ENCODE results near the gene IL6R. TPM values are rescaled to one million over a fixed set of nuclear protein-coding genes. Genes with fewer than 3 reads are reported as not detected.

Gene IL6R
- total RNA-seq, 1 donor from 2014 or later, result 12.7 TPM

GRCh38 chr1:154425172-154425571 is 20.0 kb downstream of the IL6R start:
- DNase-seq (ENCODE audit: low read depth in 2 of 2), result no peak

- DNase-seq (ENCODE audit: low read depth in 2 of 2), result peak in 1 of 2 donors; percentile 19
Measured at GRCh38 chr1:154427173-154428139, 22.3 kb downstream of the IL6R start.

- no peak for DNase-seq (ENCODE audit: low read depth in 2 of 2)
Measured at GRCh38 chr1:154429118-154429517, 24.0 kb downstream of the IL6R start.

GRCh38 chr1:154429841-154430611 is 24.9 kb downstream of the IL6R start:
- DNase-seq (ENCODE audit: low read depth in 2 of 2), result no peak

GRCh38 chr1:154430903-154431302 is 25.8 kb downstream of the IL6R start:
- no peak for DNase-seq (ENCODE audit: low read depth in 2 of 2)

GRCh38 chr1:154431586-154432373 is 26.6 kb downstream of the IL6R start:
- DNase-seq (ENCODE audit: low read depth in 2 of 2), result peak in 1 of 2 donors; percentile 23

GRCh38 chr1:154433161-154433764 is 28.1 kb downstream of the IL6R start:
- no peak for DNase-seq (ENCODE audit: low read depth in 2 of 2)

GRCh38 chr1:154434346-154435085 is 29.4 kb downstream of the IL6R start:
- DNase-seq (ENCODE audit: low read depth in 2 of 2), result no peak

- DNase-seq (ENCODE audit: low read depth in 2 of 2), result no peak
Measured at GRCh38 chr1:154435599-154436200, 30.6 kb downstream of the IL6R start.

GRCh38 chr1:154436433-154436832 is 31.3 kb downstream of the IL6R start:
- no peak for DNase-seq (ENCODE audit: low read depth in 2 of 2)

GRCh38 chr1:154440036-154440804 is 35.1 kb downstream of the IL6R start:
- DNase-seq (ENCODE audit: low read depth in 2 of 2), result no peak

GRCh38 chr1:154441241-154441888 is 36.2 kb downstream of the IL6R start:
- peak in 1 of 2 donors; percentile 11 for DNase-seq (ENCODE audit: low read depth in 2 of 2)

- DNase-seq (ENCODE audit: low read depth in 2 of 2), result peak in 1 of 2 donors; percentile 22
Measured at GRCh38 chr1:154442006-154442740, 37.0 kb downstream of the IL6R start.

GRCh38 chr1:154443274-154444013 is 38.3 kb downstream of the IL6R start:
- DNase-seq (ENCODE audit: low read depth in 2 of 2), result no peak

- no peak for DNase-seq (ENCODE audit: low read depth in 2 of 2)
Measured at GRCh38 chr1:154445040-154445472, 39.9 kb downstream of the IL6R start.

GRCh38 chr1:154446292-154446691 is 41.1 kb downstream of the IL6R start:
- DNase-seq (ENCODE audit: low read depth in 2 of 2), result no peak

GRCh38 chr1:154446789-154447188 is 41.6 kb downstream of the IL6R start:
- DNase-seq (ENCODE audit: low read depth in 2 of 2), result no peak
